Measurements from ENCODE around the gene POR.

POR gene

GRCh38 chr7:75971309-75971960, 56.5 kb downstream of the POR start:
- no peak for DNase-seq (ENCODE audit: low read depth in 1 of 2, low spot score in 1 of 2)

DNA sequence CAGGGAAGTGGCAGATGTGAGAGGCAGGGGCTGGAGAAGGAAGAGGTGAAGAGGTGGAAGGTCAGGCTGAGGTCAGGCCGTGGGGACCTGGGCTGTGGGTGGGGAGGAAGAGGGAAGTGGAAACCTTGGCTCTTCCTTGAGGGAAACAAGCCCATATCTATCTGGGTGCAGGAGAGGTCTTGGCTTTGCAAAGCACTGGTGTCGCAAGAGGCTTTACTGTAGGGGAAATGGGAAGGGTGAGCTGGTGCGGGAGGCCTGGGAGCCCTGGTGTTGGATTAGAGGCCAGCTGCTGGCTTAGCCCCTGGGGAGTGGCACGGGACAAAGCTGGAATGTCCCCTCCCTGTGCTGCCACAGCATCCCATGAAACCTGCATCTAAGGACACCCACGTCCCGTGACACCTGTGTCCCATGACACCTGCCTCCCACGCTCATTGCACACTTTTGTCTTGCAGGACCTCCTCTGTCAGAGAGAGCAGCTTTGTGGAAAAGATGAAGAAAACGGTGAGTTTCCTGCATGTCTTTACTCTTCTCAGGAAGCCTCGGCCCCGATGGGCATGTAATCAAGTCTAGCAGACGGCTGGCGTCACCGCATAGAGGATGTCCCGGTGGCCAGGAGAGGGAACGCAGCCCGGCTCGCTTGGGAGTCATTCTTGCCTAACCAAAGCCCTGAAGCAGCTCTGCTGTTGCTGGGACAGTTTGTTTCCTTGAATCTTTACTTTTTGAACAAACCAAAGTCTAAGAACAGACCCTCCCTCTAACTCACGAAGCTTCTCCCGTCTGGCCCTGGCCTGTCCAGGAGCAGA, 57.2 kb downstream of the POR start:
- DNase-seq (ENCODE audit: low read depth in 1 of 2, low spot score in 1 of 2) = no peak

DNA sequence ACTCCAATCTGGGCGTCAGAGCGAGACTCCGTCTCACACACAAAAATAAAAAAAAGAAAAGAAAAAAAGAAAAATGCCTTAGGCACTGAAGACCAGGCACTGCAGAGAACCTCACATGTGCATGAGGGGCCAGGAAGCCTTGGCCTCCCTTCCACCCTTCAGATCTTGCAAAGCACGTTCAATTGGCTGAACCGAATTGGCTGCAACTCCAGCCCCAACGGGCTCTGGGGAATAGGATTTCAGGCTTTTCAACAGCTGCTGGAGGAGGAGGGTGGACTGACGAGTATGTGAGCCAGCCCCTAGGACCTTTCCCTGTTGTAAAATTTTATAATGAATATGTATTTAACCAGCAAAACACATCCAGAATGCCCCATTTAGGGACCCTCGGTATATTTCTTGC, 62.8 kb downstream of the POR start:
- no peak for DNase-seq (ENCODE audit: low read depth in 1 of 2, low spot score in 1 of 2)

GRCh38 chr7:75979759-75980429, 64.9 kb downstream of the POR start:
- no peak for DNase-seq (ENCODE audit: low read depth in 1 of 2, low spot score in 1 of 2)

DNA sequence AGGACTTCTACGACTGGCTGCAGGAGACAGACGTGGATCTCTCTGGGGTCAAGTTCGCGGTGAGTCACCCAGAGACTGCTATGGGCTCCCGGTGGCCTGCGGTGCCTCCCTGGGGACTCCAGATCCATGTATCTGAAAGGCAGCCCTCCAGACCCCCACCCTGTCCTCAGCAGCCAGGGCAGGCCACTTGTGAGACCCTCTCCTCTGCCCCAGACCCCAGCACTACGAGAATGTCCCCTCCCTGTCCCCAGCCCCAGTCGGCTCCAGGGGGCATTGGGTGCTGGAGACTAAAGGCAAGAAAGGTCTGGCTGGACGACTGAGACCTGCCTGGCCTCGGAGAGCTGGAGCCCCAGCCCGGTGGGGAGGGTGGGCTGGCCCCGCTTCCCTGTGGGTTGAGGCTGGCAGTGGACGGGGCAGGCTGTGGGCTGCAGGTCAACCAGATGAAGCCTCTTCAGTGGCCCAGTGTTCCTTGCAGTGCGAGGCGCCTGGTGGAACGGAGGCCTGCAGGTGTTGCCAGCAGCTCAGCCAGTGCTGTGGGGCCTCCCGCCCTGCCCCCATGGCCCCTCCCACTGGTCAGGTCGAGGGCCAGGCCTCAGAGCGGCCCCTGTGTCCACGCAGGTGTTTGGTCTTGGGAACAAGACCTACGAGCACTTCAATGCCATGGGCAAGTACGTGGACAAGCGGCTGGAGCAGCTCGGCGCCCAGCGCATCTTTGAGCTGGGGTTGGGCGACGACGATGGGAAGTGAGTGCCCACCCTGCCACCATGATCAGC, 65.7 kb downstream of the POR start:
- DNase-seq (ENCODE audit: low read depth in 1 of 2, low spot score in 1 of 2) = no peak

GRCh38 chr7:75981203-75981452, 66.2 kb downstream of the POR start:
- DNase-seq (ENCODE audit: low read depth in 1 of 2, low spot score in 1 of 2) = no peak

DNA sequence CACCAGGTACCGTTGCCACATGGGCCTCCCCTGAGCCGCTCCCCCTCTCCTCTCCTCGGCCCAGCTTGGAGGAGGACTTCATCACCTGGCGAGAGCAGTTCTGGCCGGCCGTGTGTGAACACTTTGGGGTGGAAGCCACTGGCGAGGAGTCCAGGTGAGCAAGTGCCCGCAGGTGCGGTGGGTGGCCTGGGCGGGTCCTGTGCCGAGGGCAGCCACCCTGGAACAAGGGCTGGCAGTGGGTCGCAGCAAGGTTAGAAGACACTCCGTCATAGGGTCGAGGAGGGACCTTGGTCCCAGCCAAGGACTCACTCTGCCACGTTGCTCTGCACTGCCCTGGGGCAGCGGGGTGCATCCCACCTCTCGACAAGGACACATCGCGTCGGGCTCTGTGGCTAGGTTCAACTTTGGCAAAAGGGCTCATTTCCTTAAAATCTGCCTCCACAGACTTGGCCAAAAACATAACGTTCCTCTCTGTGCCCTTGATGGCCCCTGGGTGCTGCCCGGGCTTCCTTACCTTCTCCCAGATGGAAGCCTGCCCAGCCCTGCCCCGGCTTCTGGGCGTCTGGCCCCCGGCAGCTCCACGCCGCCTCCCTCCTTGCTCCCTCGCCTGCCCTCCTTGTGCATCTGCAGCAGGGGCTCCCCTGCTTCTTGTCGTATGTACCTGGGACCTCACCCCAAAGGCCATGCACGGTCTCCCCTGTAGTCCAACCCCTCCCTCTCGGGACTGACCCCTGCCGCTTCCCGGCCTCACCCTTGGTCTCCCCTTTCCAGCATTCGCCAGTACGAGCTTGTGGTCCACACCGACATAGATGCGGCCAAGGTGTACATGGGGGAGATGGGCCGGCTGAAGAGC, 66.7 kb downstream of the POR start:
- no peak for DNase-seq (ENCODE audit: low read depth in 1 of 2, low spot score in 1 of 2)

DNA sequence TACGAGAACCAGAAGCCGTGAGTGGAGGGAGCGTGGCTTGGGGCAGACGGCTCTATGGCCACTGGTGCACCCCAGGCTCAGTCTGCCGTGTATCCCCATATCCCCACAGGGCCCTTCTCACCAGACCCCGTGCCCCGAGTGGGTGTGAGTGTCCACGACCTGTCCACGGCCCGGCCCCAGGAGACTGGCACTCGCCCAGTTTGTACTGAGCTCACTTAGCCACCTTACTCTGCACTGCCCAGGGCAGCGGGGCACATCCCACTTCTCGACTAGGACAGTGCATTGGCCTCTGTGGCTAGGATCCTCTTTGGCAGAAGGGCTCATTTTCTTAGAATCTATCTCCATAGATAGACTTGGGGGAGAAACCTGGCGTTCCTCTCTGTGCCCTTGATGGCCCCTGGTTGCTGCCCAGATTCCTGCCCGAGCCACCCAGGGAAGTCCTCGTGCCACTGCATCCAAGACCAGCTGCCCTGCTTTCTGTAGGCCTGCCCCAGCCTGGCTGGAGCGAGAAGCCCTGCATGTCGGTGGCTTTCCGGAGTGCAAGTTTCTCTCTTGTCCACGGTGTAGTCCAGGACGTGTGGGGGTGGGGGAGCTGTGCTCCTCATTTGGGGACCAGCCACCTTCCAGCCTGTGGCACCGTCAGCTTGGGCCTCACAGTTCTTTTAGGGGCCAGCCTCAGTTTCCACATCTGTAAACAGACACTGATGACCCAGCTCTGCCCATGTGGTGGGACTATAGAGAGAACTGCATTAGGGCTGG, 67.5 kb downstream of the POR start:
- DNase-seq (ENCODE audit: low read depth in 1 of 2, low spot score in 1 of 2) = no peak

- no peak for DNase-seq (ENCODE audit: low read depth in 1 of 2, low spot score in 1 of 2)
Measured at GRCh38 chr7:75983471-75984129, 68.6 kb downstream of the POR start.

- DNase-seq (ENCODE audit: low read depth in 1 of 2, low spot score in 1 of 2) = no peak
Measured at GRCh38 chr7:75984130-75985008, 69.4 kb downstream of the POR start.

- DNase-seq (ENCODE audit: low read depth in 1 of 2, low spot score in 1 of 2) = no peak
Measured at GRCh38 chr7:75985009-75985517, 70.1 kb downstream of the POR start.

DNA sequence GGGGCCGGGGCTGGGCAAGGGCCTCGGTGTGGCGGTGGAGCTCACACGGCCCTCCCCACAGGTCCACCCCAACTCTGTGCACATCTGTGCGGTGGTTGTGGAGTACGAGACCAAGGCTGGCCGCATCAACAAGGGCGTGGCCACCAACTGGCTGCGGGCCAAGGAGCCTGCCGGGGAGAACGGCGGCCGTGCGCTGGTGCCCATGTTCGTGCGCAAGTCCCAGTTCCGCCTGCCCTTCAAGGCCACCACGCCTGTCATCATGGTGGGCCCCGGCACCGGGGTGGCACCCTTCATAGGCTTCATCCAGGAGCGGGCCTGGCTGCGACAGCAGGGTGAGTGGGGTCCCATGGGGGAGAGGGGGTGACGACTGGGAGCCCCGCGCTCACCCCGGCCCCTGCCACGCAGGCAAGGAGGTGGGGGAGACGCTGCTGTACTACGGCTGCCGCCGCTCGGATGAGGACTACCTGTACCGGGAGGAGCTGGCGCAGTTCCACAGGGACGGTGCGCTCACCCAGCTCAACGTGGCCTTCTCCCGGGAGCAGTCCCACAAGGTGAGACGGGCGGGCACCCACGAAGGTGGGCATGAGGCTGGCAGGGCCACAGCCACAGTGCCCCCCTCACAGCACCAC, 70.7 kb downstream of the POR start:
- DNase-seq (ENCODE audit: low read depth in 1 of 2, low spot score in 1 of 2) = no peak

- DNase-seq (ENCODE audit: low read depth in 1 of 2, low spot score in 1 of 2) = no peak
Measured at GRCh38 chr7:75986147-75986781, 71.3 kb downstream of the POR start.

GRCh38 chr7:75987026-75987804, 72.3 kb downstream of the POR start:
- DNase-seq (ENCODE audit: low read depth in 1 of 2, low spot score in 1 of 2) = no peak

DNA sequence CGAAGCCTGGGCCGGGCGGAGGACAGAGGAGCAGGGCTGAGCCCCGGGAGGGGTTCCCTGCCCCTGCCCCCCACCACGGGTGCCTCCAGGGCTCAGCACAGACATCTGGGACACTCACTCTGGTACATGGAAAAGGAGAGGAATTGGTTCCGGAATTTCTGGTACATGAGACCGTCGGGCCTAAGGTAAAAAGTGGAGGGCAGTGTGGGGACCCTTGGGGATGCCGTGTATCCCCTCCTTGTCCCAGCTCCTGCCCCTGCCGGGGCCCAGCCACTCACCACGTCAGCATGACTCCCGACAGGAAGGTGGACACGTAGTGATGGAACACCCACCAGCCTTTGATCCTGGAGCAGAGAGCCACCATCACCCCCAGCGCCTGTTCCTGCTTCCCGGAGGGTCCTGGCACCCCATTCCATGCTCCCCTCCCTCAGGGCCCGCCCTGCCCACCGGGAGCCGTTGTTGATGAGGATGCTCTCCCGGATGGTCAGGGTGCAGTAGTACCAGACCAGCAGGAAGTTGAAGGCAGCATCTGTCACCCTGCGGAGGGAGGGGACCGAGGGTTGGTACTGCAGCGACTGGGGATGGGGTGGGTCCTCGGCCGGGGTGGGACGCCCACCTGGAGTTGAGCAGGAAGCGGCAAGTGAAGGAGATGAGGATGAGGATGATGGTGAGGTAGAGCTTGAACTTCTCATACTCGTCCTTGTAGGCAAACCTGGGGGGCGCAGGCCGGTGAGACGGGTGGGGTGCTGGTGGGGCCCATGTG, 73.0 kb downstream of the POR start:
- no peak for DNase-seq (ENCODE audit: low read depth in 1 of 2, low spot score in 1 of 2)
